PC-9 (cell line): ENCODE results near the gene TMTC4. TPM values are rescaled to one million over a fixed set of nuclear protein-coding genes. Genes with fewer than 3 reads are reported as not detected.

Experiments
- BruUV-seq: library from RNA; stranded (reverse); fragments of 400-500 nt; replicated peaks from 2 replicates; lab custom pipeline; 2021; lab: Mats Ljungman, UMichigan
- CTCF ChIA-PET: fragments of 300-600 bp; sonication (Branson Sonifier 250); formaldehyde crosslinking; loops from one replicate; lab custom pipeline; 2022; ENCODE audit warnings: antibody characterized with exemption; lab: Charles Lee
- POLR2A ChIA-PET: fragments of 300-600 bp; sonication (Branson Sonifier 250); formaldehyde crosslinking; loops from one replicate; lab custom pipeline; 2022; ENCODE audit warnings: antibody characterized with exemption; ENCODE audit not compliant: unreplicated experiment; lab: Charles Lee
- DNase-seq, 2 experiments: peaks; one replicate each; pipeline versions ENCODE4 v3.0.0 to v3.0.0-alpha.2; 2015 to 2022; ENCODE audit warnings: mixed read lengths in 1 of 2
- H2AFZ ChIP-seq: fragments of 200-600 bp; sonication (generic); 2 replicates; pipeline ENCODE4 v1.8.1; 2017; ENCODE audit warnings: antibody characterized with exemption
- H3F3A ChIP-seq: fragments of 200-600 bp; sonication (generic); 2 replicates; pipeline ENCODE4 v1.8.1; 2017; ENCODE audit warnings: antibody characterized with exemption, mild to moderate bottlenecking, low read depth; ENCODE audit not compliant: insufficient read depth
- H3K27ac ChIP-seq: fragments of 200-600 bp; sonication (generic); 2 replicates; pipeline ENCODE4 v1.6.1; 2016; ENCODE audit warnings: mixed run types
- H3K27me3 ChIP-seq: fragments of 200-600 bp; sonication (generic); 2 replicates; pipeline ENCODE4 v1.6.1; 2016; ENCODE audit warnings: low read depth, mixed run types; ENCODE audit not compliant: insufficient read depth
- H3K36me3 ChIP-seq: fragments of 200-600 bp; sonication (generic); 2 replicates; pipeline ENCODE4 v1.6.1; 2016; ENCODE audit warnings: low read depth, mixed run types
- H3K4me1 ChIP-seq: fragments of 200-600 bp; sonication (generic); replicated peaks from 2 replicates; pipeline ENCODE4 v1.6.1; 2016; ENCODE audit warnings: mixed run types; ENCODE audit not compliant: insufficient read depth
- H3K4me2 ChIP-seq: fragments of 200-600 bp; sonication (generic); 2 replicates; pipeline ENCODE4 v1.6.1; 2017; ENCODE audit warnings: mixed run types
- H3K4me3 ChIP-seq: fragments of 200-600 bp; sonication (generic); 2 replicates; pipeline ENCODE4 v1.6.1; 2016; ENCODE audit warnings: mixed run types
- H3K79me2 ChIP-seq: fragments of 200-600 bp; sonication (generic); 2 replicates; pipeline ENCODE4 v1.6.1; 2017; ENCODE audit warnings: low read depth, mixed run types
- H3K9me2 ChIP-seq: fragments of 200-600 bp; sonication (generic); 2 replicates; pipeline ENCODE4 v1.8.1; 2017; ENCODE audit warnings: mild to moderate bottlenecking; ENCODE audit not compliant: insufficient read depth
- H3K9me3 ChIP-seq: fragments of 200-600 bp; sonication (generic); 2 replicates; pipeline ENCODE4 v1.8.1; 2016; ENCODE audit warnings: low read depth; ENCODE audit not compliant: insufficient read depth
- H4K20me1 ChIP-seq: fragments of 200-600 bp; sonication (generic); 2 replicates; pipeline ENCODE4 v1.8.1; 2017; ENCODE audit not compliant: insufficient read depth
- EZH2 ChIP-seq: fragments of 200-600 bp; sonication (generic); IDR thresholded peaks from 2 replicates; pipeline ENCODE4 v1.8.0; 2017; ENCODE audit warnings: antibody characterized with exemption, low read depth
- intact Hi-C: fragments of 100-400 bp; cut with micrococcal nuclease; formaldehyde crosslinking; loops from one replicate; pipeline ENCODE4 v1.10.0; 2022; ENCODE audit not compliant: unreplicated experiment
- total RNA-seq: library from RNA; stranded (reverse); gene quantifications from 2 replicates; pipeline ENCODE4 v1.2.3, GENCODE V29; 2021
- TF ChIP-seq, protein P1 (sequence below): fragments of 200-600 bp; sonication (generic); conservative IDR thresholded peaks from 2 replicates; pipeline ENCODE4 v1.6.1; 2017; ENCODE audit warnings: mixed run types, antibody characterized with exemption, mild to moderate bottlenecking, moderate library complexity

Gene TMTC4
- total RNA-seq, 1 experiment from 2014 or later: 16.2 TPM

DNA sequence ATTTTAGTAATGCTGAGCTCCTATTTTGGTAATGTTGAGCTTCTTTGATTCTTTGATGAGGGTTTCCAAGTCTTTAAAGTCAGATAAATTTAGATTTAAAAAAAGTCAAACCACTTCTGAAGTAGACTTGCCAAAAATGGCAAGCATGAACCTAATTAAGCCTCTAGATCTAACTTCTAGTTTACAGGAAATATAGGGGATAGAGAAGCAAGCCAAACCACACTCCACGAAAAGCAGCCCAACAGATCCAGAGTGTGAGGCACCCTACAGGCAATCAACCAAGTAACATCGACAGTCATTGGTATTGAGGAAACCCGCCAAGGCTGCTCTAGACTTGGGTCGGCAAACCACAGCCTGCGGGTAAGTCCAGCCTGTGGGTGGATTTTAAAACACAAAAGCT, 89.7 kb downstream of the TMTC4 start:
- BruUV-seq: no TSS peak
- H2AFZ ChIP-seq: no peak overlapping the region
- no peaks in the 10 kb centered on the region for H4K20me1 ChIP-seq
- ChIA-PET POLR2A (interaction anchor here (0.6 kb wide), 1 partner anchor 868 kb away, joined by 3 read pairs; no protein-coding TSS in a partner anchor), CTCF (no interaction called here)
- TF ChIP-seq EZH2: no peak
- TF ChIP-seq, protein P1, sequence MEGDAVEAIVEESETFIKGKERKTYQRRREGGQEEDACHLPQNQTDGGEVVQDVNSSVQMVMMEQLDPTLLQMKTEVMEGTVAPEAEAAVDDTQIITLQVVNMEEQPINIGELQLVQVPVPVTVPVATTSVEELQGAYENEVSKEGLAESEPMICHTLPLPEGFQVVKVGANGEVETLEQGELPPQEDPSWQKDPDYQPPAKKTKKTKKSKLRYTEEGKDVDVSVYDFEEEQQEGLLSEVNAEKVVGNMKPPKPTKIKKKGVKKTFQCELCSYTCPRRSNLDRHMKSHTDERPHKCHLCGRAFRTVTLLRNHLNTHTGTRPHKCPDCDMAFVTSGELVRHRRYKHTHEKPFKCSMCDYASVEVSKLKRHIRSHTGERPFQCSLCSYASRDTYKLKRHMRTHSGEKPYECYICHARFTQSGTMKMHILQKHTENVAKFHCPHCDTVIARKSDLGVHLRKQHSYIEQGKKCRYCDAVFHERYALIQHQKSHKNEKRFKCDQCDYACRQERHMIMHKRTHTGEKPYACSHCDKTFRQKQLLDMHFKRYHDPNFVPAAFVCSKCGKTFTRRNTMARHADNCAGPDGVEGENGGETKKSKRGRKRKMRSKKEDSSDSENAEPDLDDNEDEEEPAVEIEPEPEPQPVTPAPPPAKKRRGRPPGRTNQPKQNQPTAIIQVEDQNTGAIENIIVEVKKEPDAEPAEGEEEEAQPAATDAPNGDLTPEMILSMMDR: no peak
- H3K79me2 ChIP-seq: no peaks in the 10 kb centered on the region
- no peak for DNase-seq
- intact Hi-C loops: no loop called here
- no peaks in the 10 kb centered on the region for H3K27me3 ChIP-seq
- no peaks in the 10 kb centered on the region for H3K9me2 ChIP-seq
- no peak overlapping the region for H3K4me3 ChIP-seq
- no peak overlapping the region for H3K27ac ChIP-seq
- no peaks in the 10 kb centered on the region; the same call in 1 of the 2 replicates for H3K4me1 ChIP-seq
- H3K9me3 ChIP-seq: no peaks in the 10 kb centered on the region
- H3F3A ChIP-seq: no peaks in the 10 kb centered on the region
- no peaks in the 10 kb centered on the region for H3K36me3 ChIP-seq
- H3K4me2 ChIP-seq: no peak overlapping the region

GRCh38 chr13:100581504-100581903, 93.1 kb downstream of the TMTC4 start:
- H3K4me1 ChIP-seq: no peaks in the 10 kb centered on the region
- no peak overlapping the region for H3K4me3 ChIP-seq
- TF ChIP-seq, protein P1: no peak
- no peak for TF ChIP-seq EZH2
- no peaks in the 10 kb centered on the region for H3K36me3 ChIP-seq
- H3K27me3 ChIP-seq: no peaks in the 10 kb centered on the region
- H3K4me2 ChIP-seq: no peak overlapping the region
- H3K27ac ChIP-seq: no peak overlapping the region
- ChIA-PET POLR2A (no interaction called here), CTCF (no interaction called here)
- no peaks in the 10 kb centered on the region for H3K9me2 ChIP-seq
- H2AFZ ChIP-seq: no peak overlapping the region
- H4K20me1 ChIP-seq: no peaks in the 10 kb centered on the region
- H3F3A ChIP-seq: no peaks in the 10 kb centered on the region
- H3K9me3 ChIP-seq: no peaks in the 10 kb centered on the region
- intact Hi-C loops: no loop called here
- no peaks in the 10 kb centered on the region for H3K79me2 ChIP-seq
- no peak for DNase-seq
- no TSS peak for BruUV-seq

DNA sequence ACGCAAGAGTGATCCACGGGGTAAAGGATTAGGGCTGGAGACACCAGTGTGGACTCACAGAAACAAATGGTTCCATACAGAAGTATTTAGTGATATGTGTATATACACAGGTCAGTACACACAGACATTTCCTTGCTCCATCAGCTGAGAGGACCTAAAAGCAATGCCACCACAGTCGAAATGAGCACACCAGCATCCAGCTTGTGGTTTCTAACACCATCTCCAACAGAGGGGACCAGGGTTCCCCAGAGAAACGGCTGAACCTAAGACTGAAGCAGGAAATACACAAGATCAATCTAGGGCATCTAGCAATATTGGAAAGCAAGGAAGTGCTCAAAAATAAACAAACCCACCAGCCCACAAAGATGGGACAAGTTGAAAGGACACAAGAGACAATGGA, 93.6 kb downstream of the TMTC4 start:
- Histone ChIP-seq H3K9me2 (no peaks in the 10 kb centered on the region), H3K9me3 (no peaks in the 10 kb centered on the region), H3K4me2 (no peak overlapping the region), H3K36me3 (no peaks in the 10 kb centered on the region), H3K27me3 (no peaks in the 10 kb centered on the region), H3K4me1 (no peaks in the 10 kb centered on the region), H3K4me3 (no peak overlapping the region), H2AFZ (no peak overlapping the region), H4K20me1 (no peaks in the 10 kb centered on the region), H3K27ac (no peak overlapping the region), H3K79me2 (no peaks in the 10 kb centered on the region), H3F3A (no peaks in the 10 kb centered on the region)
- TF ChIP-seq EZH2: no peak
- TF ChIP-seq, protein P1: no peak
- POLR2A ChIA-PET: no interaction called here
- no peak for DNase-seq
- CTCF ChIA-PET: no interaction called here
- no TSS peak for BruUV-seq
- intact Hi-C loops: no loop called here
